Uterus (tissue), 2 donors: ENCODE results near the gene SENP3.

Source experiments
- CTCF ChIP-seq, 4 experiments: fragments of 200-600 bp in 2 of 4; fragments of 450-650 bp in 2 of 4; sonication (generic) in 2 of 4; IDR thresholded peaks; one replicate each; pipeline ENCODE4 v1.5.1; 2016 to 2019; ENCODE audit warnings: antibody characterized with exemption in 4 of 4, mild to moderate bottlenecking in 2 of 4, moderate library complexity in 1 of 4
- POLR2A ChIP-seq, 2 donors: fragments of 450-650 bp; IDR thresholded peaks; one replicate each; pipeline ENCODE4 v1.6.1; 2016; ENCODE audit warnings: antibody characterized with exemption in 2 of 2, mild to moderate bottlenecking in 1 of 2, moderate library complexity in 1 of 2

- TF ChIP-seq CTCF (IDR thresholded peaks at IDR 0.05): peak in 3 of 4 experiments; percentile 7 to 44 (median 31)
- peak in 1 of 2 donors; percentile 9 for TF ChIP-seq POLR2A (IDR thresholded peaks at IDR 0.05)
Observed at GRCh38 chr17:7548585-7549400, 12.9 kb upstream of the SENP3 start, which contains the start of gene TNFSF12.
